Measurements from ENCODE around the gene SASH1.

DNA sequence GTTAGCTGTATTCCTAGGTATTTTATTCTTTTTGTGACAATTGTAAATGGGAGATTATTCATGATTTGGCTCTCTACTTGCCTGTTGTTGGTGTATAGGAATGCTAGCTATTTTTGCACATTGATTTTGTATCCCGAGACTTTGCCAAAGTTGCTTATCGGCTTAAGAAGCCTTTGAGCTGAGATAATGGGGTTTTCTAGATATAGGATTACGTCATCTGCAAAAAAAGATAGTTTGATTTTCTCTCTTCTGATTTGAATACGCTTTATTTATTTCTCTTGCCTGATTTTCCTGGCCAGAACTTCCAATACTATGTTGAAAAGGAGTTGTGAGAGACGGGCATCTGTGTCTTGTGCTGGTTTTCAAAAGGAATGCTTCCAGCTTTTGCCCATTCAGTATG, 241.0 kb downstream of the SASH1 start:
- TF ChIP-seq, protein P1, sequence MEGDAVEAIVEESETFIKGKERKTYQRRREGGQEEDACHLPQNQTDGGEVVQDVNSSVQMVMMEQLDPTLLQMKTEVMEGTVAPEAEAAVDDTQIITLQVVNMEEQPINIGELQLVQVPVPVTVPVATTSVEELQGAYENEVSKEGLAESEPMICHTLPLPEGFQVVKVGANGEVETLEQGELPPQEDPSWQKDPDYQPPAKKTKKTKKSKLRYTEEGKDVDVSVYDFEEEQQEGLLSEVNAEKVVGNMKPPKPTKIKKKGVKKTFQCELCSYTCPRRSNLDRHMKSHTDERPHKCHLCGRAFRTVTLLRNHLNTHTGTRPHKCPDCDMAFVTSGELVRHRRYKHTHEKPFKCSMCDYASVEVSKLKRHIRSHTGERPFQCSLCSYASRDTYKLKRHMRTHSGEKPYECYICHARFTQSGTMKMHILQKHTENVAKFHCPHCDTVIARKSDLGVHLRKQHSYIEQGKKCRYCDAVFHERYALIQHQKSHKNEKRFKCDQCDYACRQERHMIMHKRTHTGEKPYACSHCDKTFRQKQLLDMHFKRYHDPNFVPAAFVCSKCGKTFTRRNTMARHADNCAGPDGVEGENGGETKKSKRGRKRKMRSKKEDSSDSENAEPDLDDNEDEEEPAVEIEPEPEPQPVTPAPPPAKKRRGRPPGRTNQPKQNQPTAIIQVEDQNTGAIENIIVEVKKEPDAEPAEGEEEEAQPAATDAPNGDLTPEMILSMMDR (IDR thresholded peaks at IDR 0.05; ENCODE audit: poor library complexity, severe bottlenecking) = no peak
- TF ChIP-seq EP300 (conservative IDR thresholded peaks at IDR 0.05; ENCODE audit: poor library complexity, severe bottlenecking) = no peak
- TF ChIP-seq EZH2 (IDR thresholded peaks at IDR 0.05; ENCODE audit: borderline replicate concordance, insufficient read depth, low read length, poor library complexity, severe bottlenecking) = no peak
- no peak for TF ChIP-seq TAF1 (IDR thresholded peaks at IDR 0.05; ENCODE audit: low read depth)
- TF ChIP-seq, protein P2, sequence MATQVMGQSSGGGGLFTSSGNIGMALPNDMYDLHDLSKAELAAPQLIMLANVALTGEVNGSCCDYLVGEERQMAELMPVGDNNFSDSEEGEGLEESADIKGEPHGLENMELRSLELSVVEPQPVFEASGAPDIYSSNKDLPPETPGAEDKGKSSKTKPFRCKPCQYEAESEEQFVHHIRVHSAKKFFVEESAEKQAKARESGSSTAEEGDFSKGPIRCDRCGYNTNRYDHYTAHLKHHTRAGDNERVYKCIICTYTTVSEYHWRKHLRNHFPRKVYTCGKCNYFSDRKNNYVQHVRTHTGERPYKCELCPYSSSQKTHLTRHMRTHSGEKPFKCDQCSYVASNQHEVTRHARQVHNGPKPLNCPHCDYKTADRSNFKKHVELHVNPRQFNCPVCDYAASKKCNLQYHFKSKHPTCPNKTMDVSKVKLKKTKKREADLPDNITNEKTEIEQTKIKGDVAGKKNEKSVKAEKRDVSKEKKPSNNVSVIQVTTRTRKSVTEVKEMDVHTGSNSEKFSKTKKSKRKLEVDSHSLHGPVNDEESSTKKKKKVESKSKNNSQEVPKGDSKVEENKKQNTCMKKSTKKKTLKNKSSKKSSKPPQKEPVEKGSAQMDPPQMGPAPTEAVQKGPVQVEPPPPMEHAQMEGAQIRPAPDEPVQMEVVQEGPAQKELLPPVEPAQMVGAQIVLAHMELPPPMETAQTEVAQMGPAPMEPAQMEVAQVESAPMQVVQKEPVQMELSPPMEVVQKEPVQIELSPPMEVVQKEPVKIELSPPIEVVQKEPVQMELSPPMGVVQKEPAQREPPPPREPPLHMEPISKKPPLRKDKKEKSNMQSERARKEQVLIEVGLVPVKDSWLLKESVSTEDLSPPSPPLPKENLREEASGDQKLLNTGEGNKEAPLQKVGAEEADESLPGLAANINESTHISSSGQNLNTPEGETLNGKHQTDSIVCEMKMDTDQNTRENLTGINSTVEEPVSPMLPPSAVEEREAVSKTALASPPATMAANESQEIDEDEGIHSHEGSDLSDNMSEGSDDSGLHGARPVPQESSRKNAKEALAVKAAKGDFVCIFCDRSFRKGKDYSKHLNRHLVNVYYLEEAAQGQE (IDR thresholded peaks at IDR 0.05; ENCODE audit: borderline replicate concordance) = no peak
- TF ChIP-seq RAD21 (conservative IDR thresholded peaks at IDR 0.05) = no peak

Data from neural cell (in vitro differentiated cells).